B cell (primary cell): Measurements from ENCODE around the gene DPEP2. TPM values are rescaled to one million over a fixed set of nuclear protein-coding genes. Genes with fewer than 3 reads are reported as not detected.
A peak's percentile ranks its signal among the peaks of the same experiment; 100 is the strongest.
"Not testable (repeated sequence)": the region's sequence is repeated elsewhere in the genome, so short reads cannot be mapped to it uniquely, and the experiment has no call there.

Source experiments
- ATAC-seq: fragments of 200-7000 bp; cut with Tn5 transposase; one replicate; pipeline ENCODE4 v1.10.0; 2021; ENCODE audit warnings: low read depth, mild to moderate bottlenecking, moderate number of reproducible peaks, moderate library complexity
- CTCF ChIA-PET: fragments of 350-600 bp; sonication (Branson Sonifier 250); formaldehyde crosslinking; loops from one replicate; lab custom pipeline; 2021; ENCODE audit warnings: antibody characterized with exemption, inconsistent platforms; lab: Charles Lee
- POLR2A ChIA-PET: fragments of 350-600 bp; sonication (Branson Sonifier 250); formaldehyde crosslinking; loops from one replicate; lab custom pipeline; 2021; ENCODE audit warnings: antibody characterized with exemption; lab: Charles Lee
- DNase-seq: peaks from one replicate; pipeline ENCODE4 v3.0.0; 2013
- H2AFZ ChIP-seq: 2 replicates; pipeline ENCODE4 v1.6.1; 2012; ENCODE audit warnings: mild to moderate bottlenecking, low read depth, low read length; ENCODE audit not compliant: insufficient read depth, poor library complexity, severe bottlenecking
- H3K27ac ChIP-seq, 2 donors: 1 replicate in 1 of 2; 2 replicates in 1 of 2; pipeline ENCODE4 v1.5.1; 2012 to 2013; ENCODE audit warnings: low read length in 2 of 2, mild to moderate bottlenecking in 2 of 2, moderate library complexity in 1 of 2
- H3K27me3 ChIP-seq, 4 experiments: fragments of 200-600 bp in 1 of 4; sonication (generic) in 1 of 4; replicated peaks in 1 of 4; 1 replicate in 2 of 4; 2 replicates in 2 of 4; pipeline versions ENCODE4 v1.6.1 to v1.7.0; 2013 to 2016; ENCODE audit warnings: low read length in 3 of 4, mild to moderate bottlenecking in 2 of 4, mixed read lengths in 1 of 4, moderate library complexity in 1 of 4; ENCODE audit not compliant: insufficient read depth in 4 of 4, control insufficient read depth in 3 of 4; ENCODE audit errors: control extremely low read depth in 1 of 4
- H3K36me3 ChIP-seq, 2 experiments: replicated peaks in 1 of 2; 1 replicate in 1 of 2; 2 replicates in 1 of 2; pipeline versions ENCODE4 v1.6.1 to v1.7.1; 2013; ENCODE audit warnings: low read length in 1 of 2; ENCODE audit not compliant: insufficient read depth in 2 of 2, control insufficient read depth in 1 of 2; ENCODE audit errors: control extremely low read depth in 1 of 2, extremely low read depth in 1 of 2
- H3K4me1 ChIP-seq, 2 donors: fragments of 200-600 bp in 1 of 2; sonication (generic) in 1 of 2; 1 replicate in 1 of 2; 2 replicates in 1 of 2; pipeline versions ENCODE4 v1.5.1 to v1.6.1; 2013 to 2017; ENCODE audit warnings: low read length in 2 of 2; ENCODE audit not compliant: control insufficient read depth in 2 of 2, insufficient read depth in 2 of 2
- H3K4me2 ChIP-seq: replicated peaks from 2 replicates; pipeline ENCODE3; 2012; ENCODE audit warnings: mild to moderate bottlenecking, low read depth, low read length; ENCODE audit not compliant: poor library complexity, severe bottlenecking
- H3K4me3 ChIP-seq, 5 experiments: fragments of 200-600 bp in 1 of 5; sonication (generic) in 1 of 5; 1 replicate in 3 of 5; 2 replicates in 2 of 5; pipeline versions ENCODE4 v1.5.1 to v1.7.0; 2011 to 2016; ENCODE audit warnings: low read length in 4 of 5, mild to moderate bottlenecking in 4 of 5, low read depth in 2 of 5, control low read depth in 1 of 5, moderate library complexity in 1 of 5; ENCODE audit not compliant: insufficient read depth in 1 of 5; ENCODE audit errors: control extremely low read depth in 1 of 5, extremely low read depth in 1 of 5
- H3K79me2 ChIP-seq: fragments of 200-600 bp; sonication (generic); one replicate; pipeline ENCODE4 v1.6.0; 2016; ENCODE audit warnings: low read length; ENCODE audit not compliant: control insufficient read depth, insufficient read depth
- H3K9ac ChIP-seq: fragments of 200-600 bp; sonication (generic); 2 replicates; pipeline ENCODE4 v1.6.1; 2017; ENCODE audit warnings: mild to moderate bottlenecking, low read length, moderate library complexity
- H3K9me3 ChIP-seq, 3 donors: one replicate each; pipeline versions ENCODE4 v1.6.1 to v1.7.1; 2013; ENCODE audit warnings: low read length in 2 of 3; ENCODE audit not compliant: control insufficient read depth in 2 of 3, insufficient read depth in 1 of 3; ENCODE audit errors: control extremely low read depth in 1 of 3
- H4K20me1 ChIP-seq: 2 replicates; pipeline ENCODE4 v1.6.0; 2012; ENCODE audit warnings: mild to moderate bottlenecking, low read length; ENCODE audit not compliant: insufficient read depth, control insufficient read depth, poor library complexity, severe bottlenecking
- H3K27ac Mint-ChIP-seq: one replicate; pipeline ENCODE4 v1.8.0; 2021; ENCODE audit warnings: mixed read lengths
- H3K27me3 Mint-ChIP-seq: one replicate; pipeline ENCODE4 v1.8.0; 2021; ENCODE audit warnings: mixed read lengths
- H3K4me1 Mint-ChIP-seq: one replicate; pipeline ENCODE4 v1.8.0; 2021; ENCODE audit warnings: mixed read lengths
- H3K4me3 Mint-ChIP-seq: one replicate; pipeline ENCODE4 v1.8.0; 2021; ENCODE audit warnings: mixed read lengths
- H3K9me3 Mint-ChIP-seq: one replicate; pipeline ENCODE4 v1.8.0; 2022; ENCODE audit warnings: mixed read lengths; ENCODE audit not compliant: insufficient read depth
- EZH2 ChIP-seq: IDR thresholded peaks from 2 replicates; pipeline ENCODE4 v1.6.1; 2012; ENCODE audit warnings: borderline replicate concordance, low read depth, mild to moderate bottlenecking, moderate library complexity, low read length; ENCODE audit not compliant: insufficient read depth, poor library complexity, severe bottlenecking
- WGBS: methylation state at CpG from one replicate; pipeline ENCODE4 v1.1.5; 2013; ENCODE audit warnings: missing lambda C conversion rate; ENCODE audit not compliant: insufficient coverage; 5-methylcytosine and 5-hydroxymethylcytosine counted together
- intact Hi-C: fragments of 100-400 bp; cut with micrococcal nuclease; formaldehyde crosslinking; loops from one replicate; pipeline ENCODE4 v1.10.0; 2022
- polyA plus RNA-seq: library from polyadenylated mRNA; depleted of rRNA; stranded (reverse); fragments of >200 nt; gene quantifications from 2 replicates; pipeline ENCODE4 v1.2.3, GENCODE V29; 2012
- total RNA-seq, 2 donors: library from RNA; stranded (reverse); fragments of 120-200 nt in 1 of 2; gene quantifications; 1 replicate in 1 of 2; 2 replicates in 1 of 2; pipeline versions ENCODE4 v1.2.3 to v1.2.4, GENCODE V29; 2013 to 2022
- TF ChIP-seq, protein P1 (sequence below): fragments of 200-600 bp; IDR thresholded peaks from one replicate; pipeline ENCODE4 v1.8.0; 2022; ENCODE audit warnings: antibody characterized with exemption, mild to moderate bottlenecking

DPEP2 gene
- total and polyA plus RNA-seq, 2 donors (not counting 1 experiment from before 2014, with no cell fraction given) = 123 to 150 TPM

GRCh38 chr16:67998231-67998778 lies 979 bp downstream of the DPEP2 start:
- H2AFZ ChIP-seq, H3K9me3 Mint-ChIP-seq, H3K36me3 ChIP-seq, H4K20me1 ChIP-seq, ATAC-seq, H3K27me3 Mint-ChIP-seq, H3K27me3 ChIP-seq, DNase-seq: not testable (repeated sequence)
- Histone ChIP-seq H3K9me3 (peaks cover 0 to 14% (median 0%) of the 10 kb centered on the region in 3 donors), H3K9ac (peak overlapping the region; percentile 66), H3K79me2 (peaks cover 37% of the 10 kb centered on the region), H3K4me1 (peaks cover 65 to 83% of the 10 kb centered on the region in 2 donors), H3K4me3 (peak overlapping the region; percentile 48 to 86 (median 64)), H3K4me2 (peak overlapping the region; percentile 70), H3K27ac (peak overlapping the region; percentile 18 to 76)
- peak overlapping the region; percentile 94 for H3K27ac Mint-ChIP-seq
- ChIA-PET CTCF (interaction anchor here (0.8 to 28.7 kb wide), 7 partner anchors 13 to 451 kb away, joined by 3 to 320 read pairs (median 5); partner anchors contain the start of genes DDX28 and DUS2), POLR2A (interaction anchor here (0.5 to 3.5 kb wide), 10 partner anchors 7 to 1298 kb away, joined by 3 to 27 read pairs (median 5); partner anchors contain the start of genes CTCF, DDX28 and DUS2)
- intact Hi-C loops = loop anchor here (2.0 kb wide), 1 partner anchor 290 kb away; no protein-coding TSS in a partner anchor
- 96% methylated on average over 34 of the region's 36 CpGs for WGBS
- peak overlapping the region; percentile 91 for H3K4me3 Mint-ChIP-seq
- H3K4me1 Mint-ChIP-seq = peaks cover 68% of the 10 kb centered on the region

DNA sequence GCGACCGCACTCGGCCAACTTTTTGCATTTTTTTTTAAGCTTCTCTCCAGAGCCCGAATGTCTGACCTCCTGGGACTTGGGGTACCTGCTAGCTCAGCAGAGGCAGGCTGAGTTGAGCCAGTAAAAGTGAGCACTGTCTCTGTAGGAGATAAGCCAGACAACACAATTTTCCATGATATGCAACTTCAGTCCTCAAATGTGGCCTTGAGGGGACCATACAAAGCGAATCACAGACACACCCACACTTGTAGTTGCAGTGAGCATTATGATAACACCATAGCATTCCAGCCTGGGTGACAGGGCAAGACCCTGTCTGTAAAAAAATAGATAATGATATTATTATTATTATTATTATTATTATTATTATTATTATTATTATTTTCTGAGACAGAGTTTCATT lies 2.6 kb downstream of the DPEP2 start:
- Histone ChIP-seq H4K20me1 (peaks cover 10% of the 10 kb centered on the region), H3K4me1 (peaks cover 77 to 93% of the 10 kb centered on the region in 2 donors), H3K79me2 (peaks cover 51% of the 10 kb centered on the region), H3K9me3 (peaks cover 0 to 14% (median 0%) of the 10 kb centered on the region in 3 donors), H3K36me3 (peaks cover 0 to 12% of the 10 kb centered on the region in 2 experiments), H3K4me2 (no peak overlapping the region), H3K27me3 (no peaks in the 10 kb centered on the region), H3K4me3 (no peak overlapping the region), H2AFZ (no peak overlapping the region), H3K9ac (no peak overlapping the region), H3K27ac (peak overlapping the region; percentile 36 to 90)
- ChIA-PET POLR2A (interaction anchor here (2.0 to 3.5 kb wide), 3 partner anchors 9 to 42 kb away, joined by 7 to 23 read pairs (median 20); partner anchors contain the start of genes DDX28 and DUS2), CTCF (interaction anchor here (0.8 to 28.7 kb wide), 4 partner anchors 9 to 45 kb away, joined by 3 to 320 read pairs (median 20); partner anchors contain the start of genes DDX28 and DUS2)
- Mint-ChIP-seq H3K4me3 (peak overlapping the region; percentile 60), H3K9me3 (no peaks in the 10 kb centered on the region), H3K4me1 (peaks cover 77% of the 10 kb centered on the region), H3K27ac (peak overlapping the region; percentile 99), H3K27me3 (no peaks in the 10 kb centered on the region)
- ATAC-seq (no peak), DNase-seq (no peak)
- no peak for TF ChIP-seq EZH2
- TF ChIP-seq, protein P1, sequence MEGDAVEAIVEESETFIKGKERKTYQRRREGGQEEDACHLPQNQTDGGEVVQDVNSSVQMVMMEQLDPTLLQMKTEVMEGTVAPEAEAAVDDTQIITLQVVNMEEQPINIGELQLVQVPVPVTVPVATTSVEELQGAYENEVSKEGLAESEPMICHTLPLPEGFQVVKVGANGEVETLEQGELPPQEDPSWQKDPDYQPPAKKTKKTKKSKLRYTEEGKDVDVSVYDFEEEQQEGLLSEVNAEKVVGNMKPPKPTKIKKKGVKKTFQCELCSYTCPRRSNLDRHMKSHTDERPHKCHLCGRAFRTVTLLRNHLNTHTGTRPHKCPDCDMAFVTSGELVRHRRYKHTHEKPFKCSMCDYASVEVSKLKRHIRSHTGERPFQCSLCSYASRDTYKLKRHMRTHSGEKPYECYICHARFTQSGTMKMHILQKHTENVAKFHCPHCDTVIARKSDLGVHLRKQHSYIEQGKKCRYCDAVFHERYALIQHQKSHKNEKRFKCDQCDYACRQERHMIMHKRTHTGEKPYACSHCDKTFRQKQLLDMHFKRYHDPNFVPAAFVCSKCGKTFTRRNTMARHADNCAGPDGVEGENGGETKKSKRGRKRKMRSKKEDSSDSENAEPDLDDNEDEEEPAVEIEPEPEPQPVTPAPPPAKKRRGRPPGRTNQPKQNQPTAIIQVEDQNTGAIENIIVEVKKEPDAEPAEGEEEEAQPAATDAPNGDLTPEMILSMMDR = no peak
- intact Hi-C loops = no loop called here
- 98% methylated on average over 4 of the region's 5 CpGs for WGBS
